Vagina (tissue), 2 donors: ENCODE results near the gene TBC1D22A.

Source experiments
- POLR2A ChIP-seq, 2 donors: fragments of 450-650 bp; IDR thresholded peaks; one replicate each; pipeline ENCODE4 v1.6.1; 2017; ENCODE audit warnings: antibody characterized with exemption in 2 of 2, mild to moderate bottlenecking in 2 of 2, moderate library complexity in 2 of 2
- POLR2AphosphoS5 ChIP-seq, 2 donors: sonication (generic); formaldehyde crosslinking; IDR thresholded peaks; one replicate each; pipeline ENCODE4 v1.9.0; 2017; ENCODE audit warnings: antibody characterized with exemption in 2 of 2, mild to moderate bottlenecking in 2 of 2, low read depth in 1 of 2; ENCODE audit not compliant: insufficient read depth in 1 of 2
- TF ChIP-seq, protein P1 (sequence below), 3 experiments: fragments of 450-650 bp in 2 of 3; fragments of 200-600 bp in 1 of 3; sonication (generic) in 1 of 3; IDR thresholded peaks; one replicate each; pipeline ENCODE4 v1.5.1; 2017 to 2019; ENCODE audit warnings: antibody characterized with exemption in 3 of 3, mild to moderate bottlenecking in 2 of 3, moderate library complexity in 2 of 3

DNA sequence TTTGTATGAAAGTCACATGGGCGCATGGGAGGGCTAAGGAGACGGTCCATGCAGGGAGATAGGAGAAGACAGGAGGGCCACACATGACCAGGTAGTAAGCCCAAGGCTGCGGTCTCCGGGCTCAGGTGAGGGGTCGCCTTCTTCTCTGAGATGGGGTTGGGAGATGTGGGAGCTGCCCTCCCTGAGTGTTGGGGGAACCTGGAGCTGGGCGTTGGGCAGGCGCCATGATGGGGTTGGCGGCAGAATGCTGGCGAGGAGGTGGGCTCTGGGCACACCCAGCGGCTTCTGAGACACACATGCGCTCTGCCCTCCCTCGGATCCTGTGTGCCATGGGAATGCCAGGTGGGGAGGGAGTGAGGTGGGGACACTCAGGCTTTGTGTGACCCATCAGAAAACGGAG lies 254.8 kb downstream of the TBC1D22A start:
- TF ChIP-seq POLR2A (IDR thresholded peaks at IDR 0.05) (no peak), POLR2AphosphoS5 (IDR thresholded peaks at IDR 0.05; ENCODE audit: insufficient read depth in 1 of 2, low read depth in 1 of 2) (no peak)
- TF ChIP-seq, protein P1, sequence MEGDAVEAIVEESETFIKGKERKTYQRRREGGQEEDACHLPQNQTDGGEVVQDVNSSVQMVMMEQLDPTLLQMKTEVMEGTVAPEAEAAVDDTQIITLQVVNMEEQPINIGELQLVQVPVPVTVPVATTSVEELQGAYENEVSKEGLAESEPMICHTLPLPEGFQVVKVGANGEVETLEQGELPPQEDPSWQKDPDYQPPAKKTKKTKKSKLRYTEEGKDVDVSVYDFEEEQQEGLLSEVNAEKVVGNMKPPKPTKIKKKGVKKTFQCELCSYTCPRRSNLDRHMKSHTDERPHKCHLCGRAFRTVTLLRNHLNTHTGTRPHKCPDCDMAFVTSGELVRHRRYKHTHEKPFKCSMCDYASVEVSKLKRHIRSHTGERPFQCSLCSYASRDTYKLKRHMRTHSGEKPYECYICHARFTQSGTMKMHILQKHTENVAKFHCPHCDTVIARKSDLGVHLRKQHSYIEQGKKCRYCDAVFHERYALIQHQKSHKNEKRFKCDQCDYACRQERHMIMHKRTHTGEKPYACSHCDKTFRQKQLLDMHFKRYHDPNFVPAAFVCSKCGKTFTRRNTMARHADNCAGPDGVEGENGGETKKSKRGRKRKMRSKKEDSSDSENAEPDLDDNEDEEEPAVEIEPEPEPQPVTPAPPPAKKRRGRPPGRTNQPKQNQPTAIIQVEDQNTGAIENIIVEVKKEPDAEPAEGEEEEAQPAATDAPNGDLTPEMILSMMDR (IDR thresholded peaks at IDR 0.05) = no peak
